HepG2 (cell line): ENCODE measurements around the gene MUC4. TPM values are rescaled to one million over a fixed set of nuclear protein-coding genes. Genes with fewer than 3 reads are reported as not detected.

Experiments used
- EP300 ChIP-seq, 3 experiments: sonication (generic) in 1 of 3; formaldehyde crosslinking in 1 of 3; IDR thresholded peaks; 2 replicates each; pipeline versions ENCODE4 v1.5.1 to v1.6.1; 2011 to 2020; ENCODE audit warnings: low read depth in 2 of 3, low read length in 2 of 3, borderline replicate concordance in 1 of 3, improper control_type of control experiment in 1 of 3, mild to moderate bottlenecking in 1 of 3, missing genetic modification reagents in 1 of 3, moderate library complexity in 1 of 3
- KDM2A ChIP-seq: sonication (generic); formaldehyde crosslinking; IDR thresholded peaks from 2 replicates; pipeline ENCODE4 v1.4.0; 2020; ENCODE audit warnings: low read depth, missing genetic modification reagents, borderline replicate concordance
- TCF12 ChIP-seq, 2 experiments: fragments of 450-650 bp in 1 of 2; sonication (generic) in 1 of 2; formaldehyde crosslinking in 1 of 2; IDR thresholded peaks; 2 replicates each; pipeline versions ENCODE4 v1.6.1 to v1.8.0; 2017 to 2022; ENCODE audit warnings: antibody characterized with exemption in 1 of 2, mild to moderate bottlenecking in 1 of 2, missing genetic modification reagents in 1 of 2, moderate library complexity in 1 of 2
- ZBTB10 ChIP-seq: sonication (generic); formaldehyde crosslinking; IDR thresholded peaks from 2 replicates; pipeline ENCODE4 v1.4.0; 2020; ENCODE audit warnings: missing genetic modification reagents, borderline replicate concordance
- polyA plus RNA-seq, 8 experiments: library from polyadenylated mRNA; depleted of rRNA in 3 of 8; stranded (reverse) in 7 of 8; unstranded in 1 of 8; fragments of >200 nt; fragmentation: Illumina TruSeq in 4 of 8; extraction: Trizol in 4 of 8; gene quantifications; 2 replicates each; pipeline versions ENCODE4 v1.2.1 to v1.2.3, GENCODE V29; 2011 to 2016; ENCODE audit warnings: low read depth in 4 of 8, missing spikeins in 1 of 8, mixed read lengths in 1 of 8; ENCODE audit not compliant: insufficient read depth in 1 of 8
- total RNA-seq, 5 experiments: library from RNA; depleted of rRNA; stranded (reverse); fragments of >200 nt; fragmentation: Illumina TruSeq; extraction: Trizol; gene quantifications; 2 replicates each; pipeline ENCODE4 v1.2.3, GENCODE V29; 2016; ENCODE audit warnings: low read depth in 1 of 5
- TF ChIP-seq, protein P1 (sequence below): sonication (generic); formaldehyde crosslinking; IDR thresholded peaks from 2 replicates; pipeline ENCODE4 v1.5.1; 2020; ENCODE audit warnings: mild to moderate bottlenecking, missing genetic modification reagents, borderline replicate concordance

MUC4 gene
- total and polyA plus RNA-seq, 2 of the 13 experiments (the other 11 are each of a cell fraction or from before 2014, with no cell fraction given): not detected

- TF ChIP-seq, protein P1, sequence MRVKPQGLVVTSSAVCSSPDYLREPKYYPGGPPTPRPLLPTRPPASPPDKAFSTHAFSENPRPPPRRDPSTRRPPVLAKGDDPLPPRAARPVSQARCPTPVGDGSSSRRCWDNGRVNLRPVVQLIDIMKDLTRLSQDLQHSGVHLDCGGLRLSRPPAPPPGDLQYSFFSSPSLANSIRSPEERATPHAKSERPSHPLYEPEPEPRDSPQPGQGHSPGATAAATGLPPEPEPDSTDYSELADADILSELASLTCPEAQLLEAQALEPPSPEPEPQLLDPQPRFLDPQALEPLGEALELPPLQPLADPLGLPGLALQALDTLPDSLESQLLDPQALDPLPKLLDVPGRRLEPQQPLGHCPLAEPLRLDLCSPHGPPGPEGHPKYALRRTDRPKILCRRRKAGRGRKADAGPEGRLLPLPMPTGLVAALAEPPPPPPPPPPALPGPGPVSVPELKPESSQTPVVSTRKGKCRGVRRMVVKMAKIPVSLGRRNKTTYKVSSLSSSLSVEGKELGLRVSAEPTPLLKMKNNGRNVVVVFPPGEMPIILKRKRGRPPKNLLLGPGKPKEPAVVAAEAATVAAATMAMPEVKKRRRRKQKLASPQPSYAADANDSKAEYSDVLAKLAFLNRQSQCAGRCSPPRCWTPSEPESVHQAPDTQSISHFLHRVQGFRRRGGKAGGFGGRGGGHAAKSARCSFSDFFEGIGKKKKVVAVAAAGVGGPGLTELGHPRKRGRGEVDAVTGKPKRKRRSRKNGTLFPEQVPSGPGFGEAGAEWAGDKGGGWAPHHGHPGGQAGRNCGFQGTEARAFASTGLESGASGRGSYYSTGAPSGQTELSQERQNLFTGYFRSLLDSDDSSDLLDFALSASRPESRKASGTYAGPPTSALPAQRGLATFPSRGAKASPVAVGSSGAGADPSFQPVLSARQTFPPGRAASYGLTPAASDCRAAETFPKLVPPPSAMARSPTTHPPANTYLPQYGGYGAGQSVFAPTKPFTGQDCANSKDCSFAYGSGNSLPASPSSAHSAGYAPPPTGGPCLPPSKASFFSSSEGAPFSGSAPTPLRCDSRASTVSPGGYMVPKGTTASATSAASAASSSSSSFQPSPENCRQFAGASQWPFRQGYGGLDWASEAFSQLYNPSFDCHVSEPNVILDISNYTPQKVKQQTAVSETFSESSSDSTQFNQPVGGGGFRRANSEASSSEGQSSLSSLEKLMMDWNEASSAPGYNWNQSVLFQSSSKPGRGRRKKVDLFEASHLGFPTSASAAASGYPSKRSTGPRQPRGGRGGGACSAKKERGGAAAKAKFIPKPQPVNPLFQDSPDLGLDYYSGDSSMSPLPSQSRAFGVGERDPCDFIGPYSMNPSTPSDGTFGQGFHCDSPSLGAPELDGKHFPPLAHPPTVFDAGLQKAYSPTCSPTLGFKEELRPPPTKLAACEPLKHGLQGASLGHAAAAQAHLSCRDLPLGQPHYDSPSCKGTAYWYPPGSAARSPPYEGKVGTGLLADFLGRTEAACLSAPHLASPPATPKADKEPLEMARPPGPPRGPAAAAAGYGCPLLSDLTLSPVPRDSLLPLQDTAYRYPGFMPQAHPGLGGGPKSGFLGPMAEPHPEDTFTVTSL (CRISPR knock-in tag): no peak
- TF ChIP-seq TCF12 (IDR thresholded peaks at IDR 0.05): no peak
- TF ChIP-seq TCF12 (CRISPR knock-in tag; IDR thresholded peaks at IDR 0.05): no peak
- TF ChIP-seq EP300 (IDR thresholded peaks at IDR 0.05; ENCODE audit: low read depth in 2 of 2, low read length in 2 of 2): no peak
- no peak for TF ChIP-seq EP300 (CRISPR knock-in tag; IDR thresholded peaks at IDR 0.05; ENCODE audit: borderline replicate concordance)
- no peak for TF ChIP-seq ZBTB10 (CRISPR knock-in tag)
- TF ChIP-seq KDM2A (CRISPR knock-in tag): no peak
- TF ChIP-seq, all 625 proteins: peak for 0
These were observed 52.9 kb downstream of the MUC4 start (continued) for GRCh38 chr3:195758721-195759353.
